ES-I3 (cell line): Measurements from ENCODE around the gene TINAGL1.

Experiments used
- H3K36me3 ChIP-seq: 2 replicates; pipeline ENCODE4 v1.6.1; 2013; ENCODE audit warnings: mild to moderate bottlenecking, low read length, control low read depth, moderate library complexity; ENCODE audit not compliant: insufficient read depth
- H3K4me1 ChIP-seq: 2 replicates; pipeline ENCODE4 v1.6.1; 2013; ENCODE audit warnings: mild to moderate bottlenecking, control low read depth, low read length; ENCODE audit not compliant: insufficient read depth
- H3K9ac ChIP-seq: 2 replicates; pipeline ENCODE4 v1.6.1; 2013; ENCODE audit warnings: low read depth, mild to moderate bottlenecking, low read length, moderate library complexity
- H3K9me3 ChIP-seq: 2 replicates; pipeline ENCODE4 v1.6.1; 2013; ENCODE audit warnings: mild to moderate bottlenecking, low read length, moderate library complexity; ENCODE audit not compliant: control insufficient read depth, insufficient read depth

Gene TINAGL1

DNA sequence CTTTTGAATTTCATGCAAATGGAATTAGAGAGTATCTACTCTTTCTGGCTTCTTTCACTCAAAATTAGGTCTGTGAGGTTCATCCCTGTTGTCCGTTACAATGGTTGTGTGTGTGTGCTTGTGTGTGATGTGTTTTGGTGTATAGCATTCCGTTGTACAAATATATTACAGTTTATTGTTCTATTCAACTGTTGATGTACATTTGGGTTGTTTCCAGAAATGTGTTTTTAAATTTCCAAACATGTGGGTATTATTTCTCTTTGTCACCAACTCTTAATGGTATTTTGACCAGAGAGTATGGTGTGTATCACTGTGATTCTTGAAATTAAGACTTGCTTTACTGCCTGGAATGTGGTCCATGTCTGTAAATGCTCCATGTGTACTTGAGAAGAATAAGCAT is 24.3 kb downstream of the TINAGL1 start:
- no peak overlapping the region for H3K9ac ChIP-seq
- H3K9me3 ChIP-seq = no peaks in the 10 kb centered on the region
- H3K4me1 ChIP-seq = no peaks in the 10 kb centered on the region
- no peaks in the 10 kb centered on the region for H3K36me3 ChIP-seq

DNA sequence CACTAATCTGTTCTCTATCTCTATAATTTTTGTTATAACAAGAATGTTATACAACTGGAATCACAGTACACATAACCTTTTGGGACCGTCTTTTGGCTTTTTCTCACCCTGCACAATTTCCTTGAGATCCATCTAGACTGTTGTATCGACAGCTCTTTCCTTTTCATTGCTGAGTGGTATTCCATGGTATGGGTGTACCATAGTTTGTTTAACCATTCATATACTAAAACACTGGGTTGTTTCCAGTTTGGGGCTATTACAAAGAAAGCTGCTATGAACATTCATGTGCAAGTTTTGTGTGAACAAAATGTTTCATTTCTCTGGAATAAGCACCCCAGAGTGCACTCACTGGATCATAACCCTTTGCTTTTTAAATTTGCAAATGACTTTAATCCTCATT is 25.8 kb downstream of the TINAGL1 start:
- Histone ChIP-seq H3K9me3 (no peaks in the 10 kb centered on the region), H3K36me3 (no peaks in the 10 kb centered on the region), H3K4me1 (no peaks in the 10 kb centered on the region), H3K9ac (no peak overlapping the region)

DNA sequence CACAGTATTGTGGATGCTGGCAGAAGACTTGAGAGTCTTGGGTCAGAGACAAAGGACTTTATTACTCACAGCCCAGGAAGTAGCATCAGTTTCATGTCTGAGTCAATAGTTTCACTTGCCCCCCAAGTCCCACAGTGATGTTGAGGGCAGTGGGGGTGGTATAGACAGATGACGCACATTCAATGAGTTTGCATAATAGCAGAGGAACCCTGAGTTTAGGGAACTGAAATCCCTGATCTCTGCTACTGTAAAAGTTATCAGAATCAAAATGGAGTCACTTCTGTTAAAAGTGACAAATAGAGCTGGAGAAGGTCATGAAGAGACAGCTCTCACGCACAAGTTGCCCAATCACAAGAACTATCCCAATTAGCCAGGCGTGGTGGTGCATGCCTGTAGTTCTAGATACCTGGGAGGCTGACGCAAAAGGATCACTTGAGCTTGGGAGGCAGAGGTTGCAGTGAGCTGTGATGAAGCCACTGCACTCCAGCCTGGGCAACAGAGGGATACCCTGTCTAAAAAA is 29.7 kb downstream of the TINAGL1 start:
- no peaks in the 10 kb centered on the region for H3K4me1 ChIP-seq
- no peaks in the 10 kb centered on the region for H3K36me3 ChIP-seq
- H3K9ac ChIP-seq = no peak overlapping the region
- no peaks in the 10 kb centered on the region for H3K9me3 ChIP-seq

DNA sequence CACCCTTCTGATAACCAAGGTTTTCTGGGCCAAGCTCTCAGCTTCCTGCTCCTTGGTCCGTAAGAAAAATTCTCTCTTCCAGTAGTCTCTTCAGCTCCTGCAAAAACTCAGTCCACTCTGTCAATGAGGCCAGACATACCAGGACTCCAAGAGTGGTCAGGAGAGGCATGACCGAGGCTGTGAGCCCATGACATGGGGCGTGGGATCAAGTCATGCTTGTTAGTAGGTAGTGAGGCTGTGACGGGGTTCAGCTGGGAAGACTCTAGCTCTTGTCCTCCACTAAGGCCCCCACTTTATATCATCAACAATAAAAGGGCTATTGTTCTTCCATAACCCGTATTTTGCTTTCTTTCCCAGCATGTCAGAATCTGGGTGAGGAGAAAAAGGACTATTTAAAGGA is 31.0 kb downstream of the TINAGL1 start:
- Histone ChIP-seq H3K36me3 (no peaks in the 10 kb centered on the region), H3K9me3 (no peaks in the 10 kb centered on the region), H3K4me1 (no peaks in the 10 kb centered on the region), H3K9ac (no peak overlapping the region)

DNA sequence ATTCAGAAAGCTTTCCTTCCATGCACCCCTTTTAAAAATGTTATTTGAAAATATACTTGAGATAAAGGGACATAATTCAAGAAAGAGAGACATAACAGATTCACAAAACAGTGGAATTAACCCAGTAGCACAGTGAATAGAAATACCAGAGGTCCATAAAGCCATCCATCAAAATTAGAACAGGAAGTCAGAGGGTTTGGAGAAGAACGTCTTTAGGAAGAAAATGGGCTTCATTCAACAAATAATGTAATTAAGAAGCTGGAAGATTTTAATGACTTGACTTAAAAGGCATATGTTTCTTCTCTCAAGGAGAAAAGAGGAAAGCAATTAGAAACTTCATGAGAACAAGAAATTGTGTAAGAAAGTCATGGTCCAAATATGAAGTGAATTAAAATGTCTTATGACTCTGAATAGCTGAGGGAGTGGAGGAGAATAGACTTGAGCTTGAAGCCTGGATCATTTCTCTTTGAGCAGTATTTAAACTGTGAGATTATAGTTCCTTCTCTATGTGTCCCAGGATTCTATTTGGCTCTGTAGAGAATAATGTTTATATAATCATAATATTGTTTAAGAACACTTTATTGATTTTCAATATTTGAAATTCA is 33.3 kb downstream of the TINAGL1 start:
- Histone ChIP-seq H3K9me3 (no peaks in the 10 kb centered on the region), H3K36me3 (no peaks in the 10 kb centered on the region), H3K9ac (no peak overlapping the region), H3K4me1 (peaks cover 7% of the 10 kb centered on the region; the same call in 1 of the 2 replicates)

DNA sequence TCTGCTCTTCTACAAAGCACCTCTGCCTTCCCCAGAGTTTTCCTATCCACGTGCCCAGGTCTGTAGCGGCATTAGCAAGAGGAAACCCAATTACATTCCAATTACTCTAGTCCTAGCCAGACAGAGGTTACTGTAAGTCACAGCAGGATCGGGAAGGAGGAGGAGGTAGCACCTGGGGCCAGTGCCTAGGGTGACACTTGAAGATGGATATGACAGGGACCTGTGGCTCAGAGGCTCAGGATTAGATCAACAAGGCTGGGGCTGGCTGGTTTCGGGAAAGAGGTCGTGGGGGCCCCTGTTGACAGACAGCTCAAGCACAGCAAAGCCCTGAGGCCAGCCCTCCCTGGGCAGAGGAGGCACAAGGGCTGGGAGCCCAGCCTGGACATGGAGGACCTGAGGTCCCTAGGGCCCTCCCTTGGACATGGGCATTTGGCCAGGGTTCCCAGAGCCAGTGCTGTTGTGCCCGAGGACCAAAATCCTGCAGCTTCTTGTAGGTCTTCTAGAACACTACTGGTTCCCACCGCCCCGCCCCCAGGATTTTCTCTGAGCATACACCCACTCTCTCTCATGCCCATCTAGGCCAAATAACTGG is 38.2 kb downstream of the TINAGL1 start:
- Histone ChIP-seq H3K9ac (no peak overlapping the region), H3K4me1 (peaks cover 7% of the 10 kb centered on the region; the same call in 1 of the 2 replicates), H3K36me3 (no peaks in the 10 kb centered on the region), H3K9me3 (no peaks in the 10 kb centered on the region)

DNA sequence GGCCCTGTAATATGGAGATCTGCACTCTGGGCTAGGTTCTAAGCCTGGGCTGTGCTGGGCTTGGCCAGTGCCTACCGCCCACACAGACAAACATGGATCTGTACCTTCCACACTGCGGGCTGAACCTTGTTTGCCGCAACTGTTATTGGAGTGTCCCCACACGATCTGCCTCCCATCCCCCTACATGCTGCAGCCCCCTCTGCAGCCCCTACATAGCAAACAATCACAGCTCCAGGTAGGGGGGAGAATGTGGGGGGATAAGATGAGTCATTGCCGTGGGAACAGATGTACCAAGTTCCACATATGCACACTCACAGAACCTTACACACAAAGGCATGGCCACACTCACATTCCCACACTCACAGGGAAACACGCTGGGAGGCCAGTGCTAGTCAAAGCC is 39.1 kb downstream of the TINAGL1 start:
- peaks cover 7% of the 10 kb centered on the region; the same call in 1 of the 2 replicates for H3K4me1 ChIP-seq
- H3K36me3 ChIP-seq = no peaks in the 10 kb centered on the region
- no peak overlapping the region for H3K9ac ChIP-seq
- no peaks in the 10 kb centered on the region for H3K9me3 ChIP-seq

DNA sequence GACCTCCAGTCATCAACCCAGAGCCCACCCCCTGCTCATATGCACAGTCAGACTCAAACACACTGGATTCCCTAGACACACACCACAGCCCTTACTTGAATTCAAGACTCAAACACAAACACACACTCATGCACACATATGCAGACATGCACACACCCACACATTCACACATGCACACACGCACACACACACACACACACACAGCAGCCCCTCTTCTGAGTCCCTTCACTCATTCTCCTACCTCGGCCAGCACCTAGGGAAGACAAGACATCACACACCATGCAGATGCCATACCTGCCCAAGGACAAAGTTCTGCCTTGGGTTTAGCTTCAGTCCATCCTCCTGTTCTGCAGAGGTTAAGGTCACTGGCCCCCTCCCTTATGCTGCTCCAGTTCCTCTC is 39.6 kb downstream of the TINAGL1 start:
- Histone ChIP-seq H3K9ac (no peak overlapping the region), H3K36me3 (no peaks in the 10 kb centered on the region), H3K9me3 (no peaks in the 10 kb centered on the region), H3K4me1 (peaks cover 7% of the 10 kb centered on the region; the same call in 1 of the 2 replicates)

DNA sequence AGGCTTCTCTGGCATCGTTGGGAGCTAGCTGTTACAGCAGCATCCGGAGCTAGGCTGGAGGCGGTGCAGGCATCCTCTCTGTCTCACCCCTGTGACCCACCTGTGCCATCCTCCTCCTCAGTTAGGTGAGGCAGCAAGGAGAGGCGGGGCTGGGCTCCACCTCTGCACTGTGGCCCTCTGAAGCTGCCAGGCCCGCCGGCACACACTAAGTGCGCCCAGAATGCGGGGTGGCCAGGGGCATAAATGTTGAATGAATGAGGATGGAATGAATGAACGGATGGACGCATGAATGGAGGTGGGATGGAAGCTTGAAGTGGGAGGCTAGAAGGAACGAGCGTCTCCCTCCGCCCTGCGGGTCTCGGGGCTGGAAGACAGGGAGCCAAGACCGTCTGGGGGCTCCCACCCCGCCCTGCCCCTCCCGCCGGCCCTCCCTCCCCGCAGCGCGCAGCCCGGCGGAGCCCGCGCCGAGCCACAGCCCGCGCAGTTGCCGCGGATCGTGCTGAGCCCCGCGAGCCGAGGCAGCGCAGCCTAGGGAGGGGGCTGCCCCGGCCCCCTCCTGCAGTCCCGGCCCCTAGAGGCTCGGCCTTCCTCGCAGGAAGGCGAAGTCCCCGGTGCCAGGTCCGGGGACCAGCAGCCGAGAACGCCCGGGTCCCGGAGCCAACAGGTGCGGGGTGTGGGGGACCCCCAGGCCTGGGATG is 41.1 kb downstream of the TINAGL1 start, which contains the start of gene HCRTR1:
HCRTR1 (plus strand) TSS at position 472 of the 698 bp plus-strand sequence. CDS start 1,504 bp downstream, outside the sequence.
- no peaks in the 10 kb centered on the region for H3K36me3 ChIP-seq
- no peaks in the 10 kb centered on the region for H3K9me3 ChIP-seq
- peak within 1 kb of the TSS; percentile 66 for H3K9ac ChIP-seq
- H3K4me1 ChIP-seq = peaks cover 7% of the 10 kb centered on the region; the same call in 1 of the 2 replicates

DNA sequence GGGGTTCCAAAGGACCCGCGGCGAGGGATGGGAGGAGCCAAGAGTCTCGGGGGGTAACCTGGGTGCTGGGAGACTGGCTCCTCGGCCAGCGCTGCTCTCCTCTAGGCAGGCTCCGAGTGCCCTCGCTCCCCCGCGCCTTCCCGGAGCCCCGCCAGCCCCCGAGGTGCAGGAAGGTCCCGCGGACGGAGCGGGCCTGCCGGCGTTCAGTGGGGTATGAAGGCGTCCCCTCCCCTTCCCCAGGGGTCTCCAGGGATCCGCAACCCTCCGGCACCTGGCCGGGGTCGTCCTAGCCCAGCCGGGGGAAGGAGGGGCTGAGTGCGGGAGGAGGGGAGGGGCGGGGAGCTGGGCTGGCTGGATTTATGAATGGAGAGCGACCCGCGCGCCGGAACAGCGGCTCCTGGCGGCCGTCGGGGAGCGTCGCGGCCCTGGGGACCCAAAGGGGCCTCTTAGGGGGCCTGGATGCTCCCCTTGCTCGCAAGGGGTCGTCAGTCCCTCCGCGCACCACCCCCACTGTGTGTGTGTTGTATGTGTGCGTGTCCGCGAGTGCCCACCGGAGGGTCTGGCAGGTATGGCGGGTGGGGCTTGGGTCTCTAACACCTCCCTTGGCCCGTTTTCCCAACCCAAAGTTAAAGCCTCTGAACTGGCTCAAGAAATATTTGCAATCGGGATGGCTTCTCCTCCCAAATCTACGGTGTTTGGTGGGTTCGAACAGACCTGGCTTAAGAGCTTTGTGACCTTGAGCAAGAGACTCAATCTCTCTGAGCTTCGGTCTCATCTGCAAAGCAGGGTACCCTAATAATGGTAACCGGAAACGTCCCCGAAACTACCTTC is 41.8 kb downstream of the TINAGL1 start:
- Histone ChIP-seq H3K9ac (peak overlapping the region; percentile 66), H3K9me3 (no peaks in the 10 kb centered on the region), H3K36me3 (no peaks in the 10 kb centered on the region), H3K4me1 (peaks cover 7% of the 10 kb centered on the region; the same call in 1 of the 2 replicates)

DNA sequence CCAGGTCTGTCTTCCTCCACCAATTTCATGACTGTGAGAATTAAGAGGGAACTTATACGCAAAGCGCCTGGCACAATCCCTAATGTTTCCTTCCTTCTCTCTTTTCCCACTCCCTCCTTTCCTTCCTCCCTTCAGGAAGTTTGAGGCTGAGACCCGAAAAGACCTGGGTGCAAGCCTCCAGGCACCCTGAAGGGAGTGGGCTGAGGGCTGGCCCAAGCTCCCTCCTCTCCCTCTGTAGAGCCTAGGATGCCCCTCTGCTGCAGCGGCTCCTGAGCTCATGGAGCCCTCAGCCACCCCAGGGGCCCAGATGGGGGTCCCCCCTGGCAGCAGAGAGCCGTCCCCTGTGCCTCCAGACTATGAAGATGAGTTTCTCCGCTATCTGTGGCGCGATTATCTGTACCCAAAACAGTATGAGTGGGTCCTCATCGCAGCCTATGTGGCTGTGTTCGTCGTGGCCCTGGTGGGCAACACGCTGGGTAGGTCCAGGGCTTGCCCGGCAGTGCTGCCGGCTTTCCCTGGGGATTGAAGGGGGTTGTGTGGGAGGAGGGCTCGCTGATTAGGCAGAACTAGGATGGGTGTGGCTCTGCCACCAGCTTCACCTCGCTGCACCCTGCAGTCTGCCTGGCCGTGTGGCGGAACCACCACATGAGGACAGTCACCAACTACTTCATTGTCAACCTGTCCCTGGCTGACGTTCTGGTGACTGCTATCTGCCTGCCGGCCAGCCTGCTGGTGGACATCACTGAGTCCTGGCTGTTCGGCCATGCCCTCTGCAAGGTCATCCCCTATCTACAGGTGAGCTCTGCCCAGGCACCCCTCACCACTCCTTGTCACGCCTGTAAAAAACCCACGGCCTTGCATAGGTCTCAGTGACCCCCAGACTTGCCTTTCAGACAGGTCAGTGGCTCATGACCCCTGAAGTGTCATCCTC is 42.9 kb downstream of the TINAGL1 start:
- H3K9me3 ChIP-seq = no peaks in the 10 kb centered on the region
- H3K4me1 ChIP-seq = peaks cover 4% of the 10 kb centered on the region; the same call in 1 of the 2 replicates
- no peaks in the 10 kb centered on the region for H3K36me3 ChIP-seq
- H3K9ac ChIP-seq = no peak overlapping the region

DNA sequence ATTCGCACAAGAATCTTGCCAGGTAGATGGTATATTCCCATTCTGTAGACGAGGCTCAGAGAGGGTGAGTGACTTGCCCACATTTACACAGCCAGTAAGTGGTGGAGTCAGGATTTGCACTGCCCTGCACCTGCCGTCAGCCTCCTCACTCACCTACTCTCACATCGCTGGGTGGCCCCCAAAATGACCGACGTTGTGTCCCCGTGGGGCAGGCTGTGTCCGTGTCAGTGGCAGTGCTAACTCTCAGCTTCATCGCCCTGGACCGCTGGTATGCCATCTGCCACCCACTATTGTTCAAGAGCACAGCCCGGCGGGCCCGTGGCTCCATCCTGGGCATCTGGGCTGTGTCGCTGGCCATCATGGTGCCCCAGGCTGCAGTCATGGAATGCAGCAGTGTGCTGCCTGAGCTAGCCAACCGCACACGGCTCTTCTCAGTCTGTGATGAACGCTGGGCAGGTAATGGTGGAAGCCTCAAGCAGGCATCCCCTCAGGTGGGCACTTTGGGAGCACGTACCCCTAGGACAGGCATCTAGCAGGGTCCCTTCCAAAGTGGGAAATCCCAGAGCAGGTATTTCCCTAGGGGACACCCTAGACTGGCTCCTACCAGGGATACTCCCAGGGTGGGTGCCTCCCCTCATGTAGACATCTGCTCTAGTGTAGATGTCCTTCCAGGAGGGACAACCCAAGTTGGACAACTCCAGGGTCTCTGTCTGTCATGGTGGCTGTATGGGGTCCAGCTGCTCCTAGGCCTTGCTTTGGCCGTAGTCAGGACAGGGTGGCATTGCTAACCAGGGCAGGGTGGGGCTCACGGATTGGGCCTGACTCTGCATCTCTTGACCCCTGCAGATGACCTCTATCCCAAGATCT is 44.5 kb downstream of the TINAGL1 start:
- H3K4me1 ChIP-seq = no peaks in the 10 kb centered on the region; the same call in 1 of the 2 replicates
- no peaks in the 10 kb centered on the region for H3K36me3 ChIP-seq
- no peaks in the 10 kb centered on the region for H3K9me3 ChIP-seq
- H3K9ac ChIP-seq = no peak overlapping the region

DNA sequence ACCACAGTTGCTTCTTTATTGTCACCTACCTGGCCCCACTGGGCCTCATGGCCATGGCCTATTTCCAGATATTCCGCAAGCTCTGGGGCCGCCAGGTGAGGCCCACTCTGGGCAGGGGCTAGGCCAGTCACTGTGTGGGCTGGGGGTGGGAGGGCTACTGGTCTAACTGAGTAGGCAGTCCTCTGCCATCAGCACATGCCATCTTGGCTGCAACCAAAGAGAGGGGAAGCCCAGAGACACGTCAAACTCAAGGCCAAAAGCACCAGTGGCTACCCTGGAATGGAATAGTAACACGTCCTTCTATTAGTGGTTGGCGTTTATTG is 45.1 kb downstream of the TINAGL1 start:
- Histone ChIP-seq H3K9me3 (no peaks in the 10 kb centered on the region), H3K9ac (no peak overlapping the region), H3K36me3 (no peaks in the 10 kb centered on the region), H3K4me1 (no peaks in the 10 kb centered on the region; the same call in 1 of the 2 replicates)
